B cell (primary cell): ENCODE measurements around the gene PHACTR1. TPM values are rescaled to one million over a fixed set of nuclear protein-coding genes. Genes with fewer than 3 reads are reported as not detected.

Experiments used
- ATAC-seq: fragments of 200-7000 bp; cut with Tn5 transposase; one replicate; pipeline ENCODE4 v1.10.0; 2021; ENCODE audit warnings: low read depth, mild to moderate bottlenecking, moderate number of reproducible peaks, moderate library complexity
- CTCF ChIA-PET: fragments of 350-600 bp; sonication (Branson Sonifier 250); formaldehyde crosslinking; loops from one replicate; lab custom pipeline; 2021; ENCODE audit warnings: antibody characterized with exemption, inconsistent platforms; lab: Charles Lee
- POLR2A ChIA-PET: fragments of 350-600 bp; sonication (Branson Sonifier 250); formaldehyde crosslinking; loops from one replicate; lab custom pipeline; 2021; ENCODE audit warnings: antibody characterized with exemption; lab: Charles Lee
- DNase-seq: peaks from one replicate; pipeline ENCODE4 v3.0.0; 2013
- H2AFZ ChIP-seq: 2 replicates; pipeline ENCODE4 v1.6.1; 2012; ENCODE audit warnings: mild to moderate bottlenecking, low read depth, low read length; ENCODE audit not compliant: insufficient read depth, poor library complexity, severe bottlenecking
- H3K27ac ChIP-seq, 2 donors: 1 replicate in 1 of 2; 2 replicates in 1 of 2; pipeline ENCODE4 v1.5.1; 2012 to 2013; ENCODE audit warnings: low read length in 2 of 2, mild to moderate bottlenecking in 2 of 2, moderate library complexity in 1 of 2
- H3K27me3 ChIP-seq, 4 experiments: fragments of 200-600 bp in 1 of 4; sonication (generic) in 1 of 4; replicated peaks in 1 of 4; 1 replicate in 2 of 4; 2 replicates in 2 of 4; pipeline versions ENCODE4 v1.6.1 to v1.7.0; 2013 to 2016; ENCODE audit warnings: low read length in 3 of 4, mild to moderate bottlenecking in 2 of 4, mixed read lengths in 1 of 4, moderate library complexity in 1 of 4; ENCODE audit not compliant: insufficient read depth in 4 of 4, control insufficient read depth in 3 of 4; ENCODE audit errors: control extremely low read depth in 1 of 4
- H3K36me3 ChIP-seq, 2 experiments: replicated peaks in 1 of 2; 1 replicate in 1 of 2; 2 replicates in 1 of 2; pipeline versions ENCODE4 v1.6.1 to v1.7.1; 2013; ENCODE audit warnings: low read length in 1 of 2; ENCODE audit not compliant: insufficient read depth in 2 of 2, control insufficient read depth in 1 of 2; ENCODE audit errors: control extremely low read depth in 1 of 2, extremely low read depth in 1 of 2
- H3K4me1 ChIP-seq, 2 donors: fragments of 200-600 bp in 1 of 2; sonication (generic) in 1 of 2; 1 replicate in 1 of 2; 2 replicates in 1 of 2; pipeline versions ENCODE4 v1.5.1 to v1.6.1; 2013 to 2017; ENCODE audit warnings: low read length in 2 of 2; ENCODE audit not compliant: control insufficient read depth in 2 of 2, insufficient read depth in 2 of 2
- H3K4me2 ChIP-seq: replicated peaks from 2 replicates; pipeline ENCODE3; 2012; ENCODE audit warnings: mild to moderate bottlenecking, low read depth, low read length; ENCODE audit not compliant: poor library complexity, severe bottlenecking
- H3K4me3 ChIP-seq, 5 experiments: fragments of 200-600 bp in 1 of 5; sonication (generic) in 1 of 5; 1 replicate in 3 of 5; 2 replicates in 2 of 5; pipeline versions ENCODE4 v1.5.1 to v1.7.0; 2011 to 2016; ENCODE audit warnings: low read length in 4 of 5, mild to moderate bottlenecking in 4 of 5, low read depth in 2 of 5, control low read depth in 1 of 5, moderate library complexity in 1 of 5; ENCODE audit not compliant: insufficient read depth in 1 of 5; ENCODE audit errors: control extremely low read depth in 1 of 5, extremely low read depth in 1 of 5
- H3K79me2 ChIP-seq: fragments of 200-600 bp; sonication (generic); one replicate; pipeline ENCODE4 v1.6.0; 2016; ENCODE audit warnings: low read length; ENCODE audit not compliant: control insufficient read depth, insufficient read depth
- H3K9ac ChIP-seq: fragments of 200-600 bp; sonication (generic); 2 replicates; pipeline ENCODE4 v1.6.1; 2017; ENCODE audit warnings: mild to moderate bottlenecking, low read length, moderate library complexity
- H3K9me3 ChIP-seq, 3 donors: one replicate each; pipeline versions ENCODE4 v1.6.1 to v1.7.1; 2013; ENCODE audit warnings: low read length in 2 of 3; ENCODE audit not compliant: control insufficient read depth in 2 of 3, insufficient read depth in 1 of 3; ENCODE audit errors: control extremely low read depth in 1 of 3
- H4K20me1 ChIP-seq: 2 replicates; pipeline ENCODE4 v1.6.0; 2012; ENCODE audit warnings: mild to moderate bottlenecking, low read length; ENCODE audit not compliant: insufficient read depth, control insufficient read depth, poor library complexity, severe bottlenecking
- H3K27ac Mint-ChIP-seq: one replicate; pipeline ENCODE4 v1.8.0; 2021; ENCODE audit warnings: mixed read lengths
- H3K27me3 Mint-ChIP-seq: one replicate; pipeline ENCODE4 v1.8.0; 2021; ENCODE audit warnings: mixed read lengths
- H3K4me1 Mint-ChIP-seq: one replicate; pipeline ENCODE4 v1.8.0; 2021; ENCODE audit warnings: mixed read lengths
- H3K4me3 Mint-ChIP-seq: one replicate; pipeline ENCODE4 v1.8.0; 2021; ENCODE audit warnings: mixed read lengths
- H3K9me3 Mint-ChIP-seq: one replicate; pipeline ENCODE4 v1.8.0; 2022; ENCODE audit warnings: mixed read lengths; ENCODE audit not compliant: insufficient read depth
- CTCF ChIP-seq: fragments of 200-600 bp; IDR thresholded peaks from one replicate; pipeline ENCODE4 v1.8.0; 2022; ENCODE audit warnings: antibody characterized with exemption, mild to moderate bottlenecking
- EZH2 ChIP-seq: IDR thresholded peaks from 2 replicates; pipeline ENCODE4 v1.6.1; 2012; ENCODE audit warnings: borderline replicate concordance, low read depth, mild to moderate bottlenecking, moderate library complexity, low read length; ENCODE audit not compliant: insufficient read depth, poor library complexity, severe bottlenecking
- WGBS: methylation state at CpG from one replicate; pipeline ENCODE4 v1.1.5; 2013; ENCODE audit warnings: missing lambda C conversion rate; ENCODE audit not compliant: insufficient coverage; 5-methylcytosine and 5-hydroxymethylcytosine counted together
- intact Hi-C: fragments of 100-400 bp; cut with micrococcal nuclease; formaldehyde crosslinking; loops from one replicate; pipeline ENCODE4 v1.10.0; 2022
- polyA plus RNA-seq: library from polyadenylated mRNA; depleted of rRNA; stranded (reverse); fragments of >200 nt; gene quantifications from 2 replicates; pipeline ENCODE4 v1.2.3, GENCODE V29; 2012
- total RNA-seq, 2 donors: library from RNA; stranded (reverse); fragments of 120-200 nt in 1 of 2; gene quantifications; 1 replicate in 1 of 2; 2 replicates in 1 of 2; pipeline versions ENCODE4 v1.2.3 to v1.2.4, GENCODE V29; 2013 to 2022

Gene PHACTR1
- total and polyA plus RNA-seq, 2 donors (not counting 1 experiment from before 2014, with no cell fraction given): 30.2 to 129 TPM

GRCh38 chr6:12826584-12826983 lies 110.0 kb downstream of the PHACTR1 start:
- H3K4me3 ChIP-seq: no peak overlapping the region
- TF ChIP-seq CTCF: no peak
- no peak for TF ChIP-seq EZH2
- POLR2A ChIA-PET: no interaction called here
- Mint-ChIP-seq H3K9me3 (no peaks in the 10 kb centered on the region), H3K4me1 (no peaks in the 10 kb centered on the region), H3K27ac (no peak overlapping the region), H3K27me3 (peaks cover 24% of the 10 kb centered on the region), H3K4me3 (no peak overlapping the region)
- H3K79me2 ChIP-seq: no peaks in the 10 kb centered on the region
- ATAC-seq: no peak
- no peaks in the 10 kb centered on the region for H3K36me3 ChIP-seq
- WGBS: 63% methylated on average over 2 of the region's 2 CpGs
- H3K27ac ChIP-seq: no peak overlapping the region
- no peaks in the 10 kb centered on the region for H4K20me1 ChIP-seq
- H3K9ac ChIP-seq: no peak overlapping the region
- CTCF ChIA-PET: no interaction called here
- DNase-seq: no peak
- intact Hi-C loops: no loop called here
- H3K4me2 ChIP-seq: no peak overlapping the region
- H3K27me3 ChIP-seq: peaks cover 0 to 3% (median 0%) of the 10 kb centered on the region in 4 experiments
- H3K4me1 ChIP-seq: no peaks in the 10 kb centered on the region
- H2AFZ ChIP-seq: no peak overlapping the region
- H3K9me3 ChIP-seq: no peaks in the 10 kb centered on the region

GRCh38 chr6:12827921-12828320 lies 111.4 kb downstream of the PHACTR1 start:
- no peaks in the 10 kb centered on the region for H3K4me1 Mint-ChIP-seq
- TF ChIP-seq EZH2 (no peak), CTCF (no peak)
- H3K4me3 Mint-ChIP-seq: no peak overlapping the region
- WGBS: no CpG with 5 or more reads among the region's 2 CpGs
- Histone ChIP-seq H3K79me2 (no peaks in the 10 kb centered on the region), H3K9ac (no peak overlapping the region), H4K20me1 (no peaks in the 10 kb centered on the region), H3K27me3 (peaks cover 0 to 3% (median 0%) of the 10 kb centered on the region in 4 experiments), H3K27ac (no peak overlapping the region), H3K9me3 (no peaks in the 10 kb centered on the region), H3K4me3 (no peak overlapping the region), H3K36me3 (no peaks in the 10 kb centered on the region), H3K4me1 (no peaks in the 10 kb centered on the region), H3K4me2 (no peak overlapping the region), H2AFZ (no peak overlapping the region)
- no peak for DNase-seq
- ATAC-seq: no peak
- H3K9me3 Mint-ChIP-seq: no peaks in the 10 kb centered on the region
- H3K27me3 Mint-ChIP-seq: peaks cover 12% of the 10 kb centered on the region
- ChIA-PET POLR2A (no interaction called here), CTCF (interaction anchor here (1.0 kb wide), 1 partner anchor 18 kb away, joined by 5 read pairs; no protein-coding TSS in a partner anchor)
- intact Hi-C loops: no loop called here
- H3K27ac Mint-ChIP-seq: no peak overlapping the region
